HCT116 (cell line): Measurements from ENCODE around the gene CTXND1. TPM values are rescaled to one million over a fixed set of nuclear protein-coding genes. Genes with fewer than 3 reads are reported as not detected.

ENCODE experiments used
- ATAC-seq: fragments of 200-7000 bp; cut with Tn5 transposase; 2 replicates; pipeline ENCODE4 v1.9.1; 2020; ENCODE audit warnings: mild to moderate bottlenecking, moderate library complexity
- BruUV-seq: library from RNA; stranded (reverse); fragments of 400-500 nt; replicated peaks from 2 replicates; lab custom pipeline; 2021; lab: Mats Ljungman, UMichigan
- CTCF ChIA-PET: fragments of 300-600 bp; sonication (Branson Sonifier 250); formaldehyde crosslinking; loops from one replicate; lab custom pipeline; 2021; ENCODE audit warnings: antibody characterized with exemption; lab: Charles Lee
- POLR2A ChIA-PET: fragments of 300-600, 350-600 bp; sonication (Branson Sonifier 250); formaldehyde crosslinking; loops from one replicate; lab custom pipeline; 2021; ENCODE audit warnings: antibody characterized with exemption; lab: Charles Lee
- RAD21 ChIA-PET, 2 experiments: fragments of 300-600 bp; sonication (Branson Sonifier 250); formaldehyde crosslinking; loops; one replicate each; lab custom pipeline; 2023; ENCODE audit warnings: low total read pairs in 2 of 2; ENCODE audit not compliant: uncharacterized antibody in 2 of 2, unreplicated experiment in 2 of 2, low non-redundant PET in 1 of 2; lab: Charles Lee
- DNase-seq: peaks from one replicate; pipeline ENCODE4 v3.0.0-alpha.2; 2010; ENCODE audit warnings: low read depth, low spot score
- H2AFZ ChIP-seq: fragments of 200-600 bp; shearing (Covaris generic), sonication (generic); 2 replicates; pipeline ENCODE4 v1.6.1; 2017; ENCODE audit warnings: low read depth, mixed run types, mixed read lengths, antibody characterized with exemption, low read length; ENCODE audit not compliant: poor library complexity, severe bottlenecking
- H3K27ac ChIP-seq: 2 replicates; pipeline ENCODE4 v1.5.1; 2012; ENCODE audit warnings: low read depth, low read length
- H3K27me3 ChIP-seq: fragments of 200-600 bp; sonication (generic); 2 replicates; pipeline ENCODE4 v1.6.1; 2016; ENCODE audit warnings: mixed run types, low read length, mixed read lengths; ENCODE audit not compliant: insufficient read depth
- H3K36me3 ChIP-seq, 2 experiments: fragments of 200-500 bp in 1 of 2; fragments of 200-600 bp in 1 of 2; sonication (Bioruptor generic) in 1 of 2; sonication (generic) in 1 of 2; 2 replicates each; pipeline versions ENCODE4 v1.5.1 to v1.6.1; 2014 to 2016; ENCODE audit warnings: low read length in 2 of 2, inconsistent platforms in 1 of 2, mixed read lengths in 1 of 2, mixed run types in 1 of 2; ENCODE audit not compliant: insufficient read depth in 2 of 2, control insufficient read depth in 1 of 2
- H3K4me1 ChIP-seq, 2 experiments: fragments of 200-600 bp in 1 of 2; sonication (generic) in 1 of 2; 2 replicates each; pipeline versions ENCODE4 v1.5.1 to v1.6.1; 2012 to 2017; ENCODE audit warnings: low read length in 2 of 2, inconsistent platforms in 1 of 2, mild to moderate bottlenecking in 1 of 2, mixed read lengths in 1 of 2, mixed run types in 1 of 2, moderate library complexity in 1 of 2; ENCODE audit not compliant: insufficient read depth in 2 of 2, control insufficient read depth in 1 of 2
- H3K4me2 ChIP-seq: fragments of 200-600 bp; sonication (generic); 2 replicates; pipeline ENCODE4 v1.6.1; 2017; ENCODE audit warnings: mixed run types, low read length, mixed read lengths
- H3K4me3 ChIP-seq, 2 experiments: fragments of 200-600 bp in 1 of 2; sonication (generic) in 1 of 2; replicated peaks in 1 of 2; 2 replicates each; pipeline ENCODE4 v1.5.1; 2011 to 2016; ENCODE audit warnings: low read length in 2 of 2, control low read depth in 1 of 2, low read depth in 1 of 2, mild to moderate bottlenecking in 1 of 2, mixed read lengths in 1 of 2, mixed run types in 1 of 2
- H3K79me2 ChIP-seq: fragments of 200-600 bp; sonication (generic); 2 replicates; pipeline ENCODE4 v1.6.1; 2017; ENCODE audit warnings: mild to moderate bottlenecking, mixed run types, low read length, moderate library complexity, mixed read lengths; ENCODE audit not compliant: insufficient read depth
- H3K9ac ChIP-seq: fragments of 200-600 bp; sonication (generic); 2 replicates; pipeline ENCODE4 v1.6.1; 2016; ENCODE audit warnings: low read length, mixed read lengths
- H3K9me2 ChIP-seq: fragments of 200-600 bp; sonication (generic), shearing (Covaris generic); 2 replicates; pipeline ENCODE4 v1.6.1; 2017; ENCODE audit warnings: mixed run types, mild to moderate bottlenecking, moderate library complexity; ENCODE audit not compliant: insufficient read depth
- H3K9me3 ChIP-seq, 2 experiments: fragments of 200-500 bp in 1 of 2; fragments of 200-600 bp in 1 of 2; sonication (Bioruptor generic) in 1 of 2; sonication (generic) in 1 of 2; 2 replicates each; pipeline ENCODE4 v1.6.1; 2014 to 2017; ENCODE audit warnings: low read length in 2 of 2, mixed read lengths in 2 of 2, inconsistent platforms in 1 of 2, low read depth in 1 of 2, mild to moderate bottlenecking in 1 of 2, mixed run types in 1 of 2, moderate library complexity in 1 of 2; ENCODE audit not compliant: control insufficient read depth in 1 of 2, insufficient read depth in 1 of 2
- H4K20me1 ChIP-seq: fragments of 200-600 bp; sonication (generic), shearing (Covaris generic); 2 replicates; pipeline ENCODE4 v1.6.1; 2017; ENCODE audit warnings: mixed run types, mild to moderate bottlenecking, moderate library complexity; ENCODE audit not compliant: insufficient read depth
- CEBPB ChIP-seq: IDR thresholded peaks from 2 replicates; pipeline ENCODE4 v1.6.1; 2012; ENCODE audit warnings: low read depth
- EGR1 ChIP-seq: IDR thresholded peaks from 2 replicates; pipeline ENCODE4 v1.6.1; 2012; ENCODE audit warnings: low read depth
- ELF1 ChIP-seq: IDR thresholded peaks from 2 replicates; pipeline ENCODE4 v1.6.1; 2012; ENCODE audit warnings: low read depth, borderline replicate concordance
- EZH2 ChIP-seq: fragments of 200-600 bp; sonication (generic); IDR thresholded peaks from 2 replicates; pipeline ENCODE4 v1.6.1; 2017; ENCODE audit warnings: antibody characterized with exemption, mixed run types
- FOSL1 ChIP-seq: IDR thresholded peaks from 2 replicates; pipeline ENCODE4 v1.6.1; 2012; ENCODE audit warnings: low read depth
- MAX ChIP-seq: IDR thresholded peaks from 2 replicates; pipeline ENCODE4 v1.6.1; 2012
- POLR2A ChIP-seq: IDR thresholded peaks from 2 replicates; pipeline ENCODE4 v1.7.0; 2011; ENCODE audit warnings: borderline replicate concordance; ENCODE audit not compliant: insufficient read depth, insufficient read length; ENCODE audit errors: extremely low read depth
- POLR2AphosphoS5 ChIP-seq: IDR thresholded peaks from 2 replicates; pipeline ENCODE4 v1.6.1; 2011; ENCODE audit warnings: mild to moderate bottlenecking, low read depth, low read length, moderate library complexity
- RAD21 ChIP-seq: IDR thresholded peaks from 2 replicates; pipeline ENCODE4 v1.6.1; 2012; ENCODE audit warnings: low read depth, mild to moderate bottlenecking
- REST ChIP-seq: IDR thresholded peaks from 2 replicates; pipeline ENCODE4 v1.6.1; 2012; ENCODE audit warnings: low read depth
- SP1 ChIP-seq: IDR thresholded peaks from 2 replicates; pipeline ENCODE4 v1.6.1; 2012; ENCODE audit warnings: low read depth
- SRF ChIP-seq: IDR thresholded peaks from 2 replicates; pipeline ENCODE4 v1.6.1; 2012; ENCODE audit warnings: low read depth
- TCF7L2 ChIP-seq: IDR thresholded peaks from 2 replicates; pipeline ENCODE4 v1.7.0; 2011; ENCODE audit warnings: borderline replicate concordance, inconsistent platforms; ENCODE audit not compliant: insufficient read depth, insufficient read length; ENCODE audit errors: extremely low read depth
- YY1 ChIP-seq: IDR thresholded peaks from 2 replicates; pipeline ENCODE4 v1.6.1; 2011; ENCODE audit warnings: low read length, low read depth, moderate library complexity, mild to moderate bottlenecking; ENCODE audit not compliant: insufficient replicate concordance; ENCODE audit errors: extremely low read depth
- ZBTB33 ChIP-seq: IDR thresholded peaks from 2 replicates; pipeline ENCODE4 v1.6.1; 2011; ENCODE audit warnings: mild to moderate bottlenecking, low read length, moderate library complexity; ENCODE audit not compliant: insufficient replicate concordance; ENCODE audit errors: extremely low read depth
- ZFX ChIP-seq: fragments of 450-650 bp; IDR thresholded peaks from 2 replicates; pipeline ENCODE4 v1.6.1; 2017
- intact Hi-C: fragments of 100-400 bp; cut with micrococcal nuclease; formaldehyde crosslinking; loops from 2 replicates; pipeline ENCODE4 v1.10.0; 2022
- total RNA-seq: library from RNA; stranded (reverse); gene quantifications from one replicate; pipeline ENCODE4 v1.2.1, GENCODE V29; 2021; ENCODE audit not compliant: unreplicated experiment

CTXND1 gene
- total RNA-seq, 1 experiment from 2014 or later, result not detected

- TF ChIP-seq REST, result no peak
These were observed 97.0 kb downstream of the CTXND1 start (continued) for GRCh38 chr15:80155001-80155377.

GRCh38 chr15:80154336-80154735, 97.7 kb downstream of the CTXND1 start:
- CTCF ChIA-PET, result no interaction called here
- Histone ChIP-seq H3K27ac (no peak overlapping the region), H3K4me2 (no peak overlapping the region), H3K27me3 (no peaks in the 10 kb centered on the region), H3K9ac (no peak overlapping the region), H3K9me3 (no peaks in the 10 kb centered on the region), H4K20me1 (no peaks in the 10 kb centered on the region), H3K4me3 (no peak overlapping the region), H3K4me1 (peaks cover 12 to 25% of the 10 kb centered on the region in 2 experiments; a peak in 3 of 4 replicates), H3K79me2 (no peaks in the 10 kb centered on the region), H3K36me3 (no peaks in the 10 kb centered on the region), H2AFZ (no peak overlapping the region)
- intact Hi-C loops, result loop anchor here (5.0 kb wide), 1 partner anchor 82 kb away; no protein-coding TSS in a partner anchor
- no peak for DNase-seq
- no TSS peak for BruUV-seq
- RAD21 ChIA-PET, result no interaction called here
- ATAC-seq, result no peak
- TF ChIP-seq POLR2AphosphoS5 (no peak), MAX (no peak), ELF1 (no peak), YY1 (no peak), SP1 (no peak), CEBPB (no peak), ZFX (no peak), FOSL1 (no peak), RAD21 (no peak), TCF7L2 (no peak), POLR2A (no peak), EZH2 (no peak), ZBTB33 (no peak), REST (no peak), SRF (no peak), EGR1 (no peak)
- TF ChIP-seq, all 23 proteins: peak for 0
- H3K9me2 ChIP-seq, result no peaks in the 10 kb centered on the region
- POLR2A ChIA-PET, result no interaction called here
